Endodermal cell (in vitro differentiated cells): ENCODE data around the gene EML1. TPM values are rescaled to one million over a fixed set of nuclear protein-coding genes. Genes with fewer than 3 reads are reported as not detected.

Experiments
- DNase-seq: peaks from one replicate; pipeline ENCODE4 v3.0.0-alpha.2; 2017
- H3K27ac ChIP-seq: 2 replicates; pipeline ENCODE4 v1.5.1; 2013; ENCODE audit warnings: mild to moderate bottlenecking, low read depth, low read length, moderate library complexity
- H3K27me3 ChIP-seq: 2 replicates; pipeline ENCODE4 v1.6.1; 2013; ENCODE audit warnings: mild to moderate bottlenecking, low read length, moderate library complexity; ENCODE audit not compliant: insufficient read depth, control insufficient read depth, poor library complexity, severe bottlenecking
- H3K36me3 ChIP-seq: 2 replicates; pipeline ENCODE4 v1.7.0; 2013; ENCODE audit warnings: mild to moderate bottlenecking, low read length, moderate library complexity; ENCODE audit not compliant: control insufficient read depth, insufficient read depth
- H3K4me1 ChIP-seq: one replicate; pipeline ENCODE4 v1.7.0; 2013; ENCODE audit warnings: low read length; ENCODE audit not compliant: control insufficient read depth, insufficient read depth
- H3K4me3 ChIP-seq: 2 replicates; pipeline ENCODE4 v1.5.1; 2013; ENCODE audit warnings: mild to moderate bottlenecking, low read length, moderate library complexity
- H3K9ac ChIP-seq: 2 replicates; pipeline ENCODE4 v1.6.1; 2013; ENCODE audit warnings: mild to moderate bottlenecking, low read length, moderate library complexity; ENCODE audit not compliant: poor library complexity, severe bottlenecking; ENCODE audit errors: extremely low read depth
- H3K9me3 ChIP-seq: 2 replicates; pipeline ENCODE4 v1.6.1; 2013; ENCODE audit warnings: mild to moderate bottlenecking, low read length, moderate library complexity; ENCODE audit not compliant: control insufficient read depth
- H3K27ac Mint-ChIP-seq: 2 replicates; pipeline ENCODE4 v1.8.0; 2020; ENCODE audit warnings: mixed read lengths
- H3K27me3 Mint-ChIP-seq: 2 replicates; pipeline ENCODE4 v1.8.0; 2021; ENCODE audit warnings: mild to moderate bottlenecking, mixed read lengths; ENCODE audit not compliant: insufficient read depth
- H3K36me3 Mint-ChIP-seq: 2 replicates; pipeline ENCODE4 v1.8.0; 2020; ENCODE audit warnings: low read depth, mixed read lengths
- H3K4me1 Mint-ChIP-seq: 2 replicates; pipeline ENCODE4 v1.8.0; 2020; ENCODE audit warnings: mixed read lengths
- H3K4me3 Mint-ChIP-seq: 2 replicates; pipeline ENCODE4 v1.8.0; 2020; ENCODE audit warnings: mild to moderate bottlenecking, moderate library complexity, mixed read lengths
- H3K9me3 Mint-ChIP-seq: 2 replicates; pipeline ENCODE4 v1.8.0; 2020; ENCODE audit warnings: mild to moderate bottlenecking, mixed read lengths
- WGBS, 2 experiments: methylation state at CpG; one replicate each; pipeline versions ENCODE4 v1.1.5 to v1.1.7; 2013; ENCODE audit warnings: missing lambda C conversion rate in 2 of 2, mixed read lengths in 1 of 2; ENCODE audit not compliant: insufficient coverage in 1 of 2, insufficient read length in 1 of 2; 5-methylcytosine and 5-hydroxymethylcytosine counted together
- total RNA-seq, 2 donors: library from RNA; stranded (reverse); fragmentation: NEBNext Ultra II Directional in 1 of 2; extraction: Animal tissue kit (Norgen Biotek cat#: 25700) in 1 of 2; gene quantifications; 2 replicates in 1 of 2; 3 replicates in 1 of 2; pipeline ENCODE4 v1.2.1, GENCODE V29; 2021
- TF ChIP-seq, protein P1 (sequence below): fragments of 200-600 bp; sonication (generic); conservative IDR thresholded peaks from 2 replicates; pipeline ENCODE4 v1.5.0; 2021; ENCODE audit warnings: antibody characterized with exemption, mild to moderate bottlenecking

The EML1 gene
- total RNA-seq, 2 donors from 2014 or later, result 25.0 to 31.4 TPM

DNA sequence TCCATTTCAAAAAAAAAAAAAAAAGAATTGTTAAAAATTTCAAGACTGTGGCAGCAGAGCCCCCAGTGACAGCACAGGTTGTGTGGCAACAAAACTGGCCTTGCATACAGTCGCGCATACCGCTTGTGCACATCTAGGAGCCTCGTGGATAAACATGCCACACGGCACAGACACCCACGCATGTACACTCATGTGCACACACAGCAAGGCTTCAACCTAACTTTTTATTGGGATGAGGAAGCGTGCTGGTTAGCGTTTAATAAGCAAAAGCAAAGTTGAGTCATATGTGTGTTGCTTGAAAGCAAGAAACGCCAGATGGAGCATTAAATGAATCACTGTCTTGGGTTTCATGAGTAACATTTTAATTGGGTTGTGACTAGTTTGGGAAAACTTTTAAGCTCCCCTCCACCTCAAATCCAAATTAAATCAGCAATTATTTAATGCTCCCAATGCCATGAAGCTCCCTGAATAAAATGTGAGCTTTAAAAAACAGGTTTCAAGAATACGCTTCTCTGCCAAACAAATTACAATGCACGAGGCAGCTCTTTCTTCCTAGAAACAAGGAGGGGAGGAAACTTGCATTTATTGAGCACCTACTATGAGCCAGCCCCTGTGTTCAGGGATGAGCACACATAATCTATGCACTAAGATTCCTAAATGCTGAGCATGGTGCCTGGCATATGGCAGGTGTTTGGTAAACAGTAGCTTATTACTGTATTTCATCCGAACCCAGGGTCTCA is 35.7 kb upstream of the EML1 start:
- WGBS, 2 experiments, result 91 to 96% methylated on average over 11 to 12 of the region's 12 CpGs
- no peak overlapping the region for H3K27ac ChIP-seq
- Mint-ChIP-seq H3K27ac (no peak overlapping the region), H3K4me1 (peaks cover 11% of the 10 kb centered on the region), H3K4me3 (no peak overlapping the region), H3K36me3 (no peaks in the 10 kb centered on the region), H3K9me3 (peaks cover 1% of the 10 kb centered on the region), H3K27me3 (peaks cover 6% of the 10 kb centered on the region)
- H3K9me3 ChIP-seq, result no peaks in the 10 kb centered on the region
- H3K36me3 ChIP-seq, result no peaks in the 10 kb centered on the region
- no peak overlapping the region for H3K4me3 ChIP-seq
- H3K4me1 ChIP-seq, result no peaks in the 10 kb centered on the region
- no peaks in the 10 kb centered on the region for H3K27me3 ChIP-seq
- TF ChIP-seq, protein P1, sequence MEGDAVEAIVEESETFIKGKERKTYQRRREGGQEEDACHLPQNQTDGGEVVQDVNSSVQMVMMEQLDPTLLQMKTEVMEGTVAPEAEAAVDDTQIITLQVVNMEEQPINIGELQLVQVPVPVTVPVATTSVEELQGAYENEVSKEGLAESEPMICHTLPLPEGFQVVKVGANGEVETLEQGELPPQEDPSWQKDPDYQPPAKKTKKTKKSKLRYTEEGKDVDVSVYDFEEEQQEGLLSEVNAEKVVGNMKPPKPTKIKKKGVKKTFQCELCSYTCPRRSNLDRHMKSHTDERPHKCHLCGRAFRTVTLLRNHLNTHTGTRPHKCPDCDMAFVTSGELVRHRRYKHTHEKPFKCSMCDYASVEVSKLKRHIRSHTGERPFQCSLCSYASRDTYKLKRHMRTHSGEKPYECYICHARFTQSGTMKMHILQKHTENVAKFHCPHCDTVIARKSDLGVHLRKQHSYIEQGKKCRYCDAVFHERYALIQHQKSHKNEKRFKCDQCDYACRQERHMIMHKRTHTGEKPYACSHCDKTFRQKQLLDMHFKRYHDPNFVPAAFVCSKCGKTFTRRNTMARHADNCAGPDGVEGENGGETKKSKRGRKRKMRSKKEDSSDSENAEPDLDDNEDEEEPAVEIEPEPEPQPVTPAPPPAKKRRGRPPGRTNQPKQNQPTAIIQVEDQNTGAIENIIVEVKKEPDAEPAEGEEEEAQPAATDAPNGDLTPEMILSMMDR, result no peak
- no peak overlapping the region for H3K9ac ChIP-seq
- no peak for DNase-seq

- H3K27me3 ChIP-seq, result no peaks in the 10 kb centered on the region
- Mint-ChIP-seq H3K9me3 (peaks cover 1% of the 10 kb centered on the region), H3K27ac (no peak overlapping the region), H3K27me3 (peaks cover 8% of the 10 kb centered on the region), H3K36me3 (no peaks in the 10 kb centered on the region), H3K4me3 (no peak overlapping the region), H3K4me1 (peaks cover 11% of the 10 kb centered on the region)
- 57 to 63% methylated on average over 9 to 11 of the region's 11 CpGs for WGBS, 2 experiments
- TF ChIP-seq, protein P1, result no peak
- H3K36me3 ChIP-seq, result no peaks in the 10 kb centered on the region
- H3K4me1 ChIP-seq, result no peaks in the 10 kb centered on the region
- DNase-seq, result peak; percentile 86
- H3K9me3 ChIP-seq, result no peaks in the 10 kb centered on the region
- peak overlapping the region; percentile 80 for H3K27ac ChIP-seq
- H3K9ac ChIP-seq, result no peak overlapping the region
- H3K4me3 ChIP-seq, result no peak overlapping the region
Measured at GRCh38 chr14:99758121-99758821, 34.9 kb upstream of the EML1 start.

GRCh38 chr14:99758872-99759545 is 34.2 kb upstream of the EML1 start:
- Histone ChIP-seq H3K27ac (peak overlapping the region; percentile 50), H3K4me1 (no peaks in the 10 kb centered on the region), H3K4me3 (no peak overlapping the region), H3K36me3 (no peaks in the 10 kb centered on the region), H3K9ac (no peak overlapping the region), H3K27me3 (no peaks in the 10 kb centered on the region), H3K9me3 (no peaks in the 10 kb centered on the region)
- Mint-ChIP-seq H3K9me3 (peaks cover 1% of the 10 kb centered on the region), H3K4me3 (no peak overlapping the region), H3K27ac (no peak overlapping the region), H3K27me3 (peaks cover 9% of the 10 kb centered on the region), H3K4me1 (peaks cover 11% of the 10 kb centered on the region), H3K36me3 (no peaks in the 10 kb centered on the region)
- WGBS, 2 experiments, result 88 to 95% methylated on average over 5 to 7 of the region's 7 CpGs
- TF ChIP-seq, protein P1, result no peak
- no peak for DNase-seq
